DMS 273 (cell line): ENCODE measurements around the gene TMEM132C.

ENCODE experiments used
- DNase-seq: peaks from one replicate; lab custom pipeline; 2025; ENCODE audit not compliant: unreplicated experiment; lab: John Stamatoyannopoulos, UW

TMEM132C gene

GRCh38 chr12:128693771-128694170 lies 426.8 kb downstream of the TMEM132C start:
- DNase-seq: no peak

GRCh38 chr12:128694445-128694844 lies 427.5 kb downstream of the TMEM132C start:
- DNase-seq: no peak

GRCh38 chr12:128695697-128696096 lies 428.7 kb downstream of the TMEM132C start:
- no peak for DNase-seq

- no peak for DNase-seq
Measured at GRCh38 chr12:128698301-128698972, 431.5 kb downstream of the TMEM132C start.

- no peak for DNase-seq
Measured at GRCh38 chr12:128699106-128699505, 432.1 kb downstream of the TMEM132C start.

- no peak for DNase-seq
Measured at GRCh38 chr12:128702371-128702770, 435.4 kb downstream of the TMEM132C start.

- DNase-seq: no peak
Measured at GRCh38 chr12:128705140-128705539, 438.2 kb downstream of the TMEM132C start.

GRCh38 chr12:128707488-128707887 lies 440.5 kb downstream of the TMEM132C start:
- DNase-seq: no peak

- no peak for DNase-seq
Measured at GRCh38 chr12:128708789-128709188, 441.8 kb downstream of the TMEM132C start.

- DNase-seq: no peak
Measured at GRCh38 chr12:128709660-128710059, 442.7 kb downstream of the TMEM132C start.

GRCh38 chr12:128711486-128711885 lies 444.5 kb downstream of the TMEM132C start:
- no peak for DNase-seq

- DNase-seq: no peak
Measured at GRCh38 chr12:128712622-128713021, 445.7 kb downstream of the TMEM132C start.

GRCh38 chr12:128715485-128715884 lies 448.5 kb downstream of the TMEM132C start:
- no peak for DNase-seq

GRCh38 chr12:128724468-128725046 lies 457.6 kb downstream of the TMEM132C start:
- DNase-seq: no peak

GRCh38 chr12:128726886-128727285 lies 459.9 kb downstream of the TMEM132C start:
- DNase-seq: no peak

- no peak for DNase-seq
Measured at GRCh38 chr12:128727461-128727860, 460.5 kb downstream of the TMEM132C start.

- DNase-seq: no peak
Measured at GRCh38 chr12:128727999-128728398, 461.0 kb downstream of the TMEM132C start.

- no peak for DNase-seq
Measured at GRCh38 chr12:128729628-128730121, 462.7 kb downstream of the TMEM132C start.

- no peak for DNase-seq
Measured at GRCh38 chr12:128734371-128734770, 467.4 kb downstream of the TMEM132C start.

- no peak for DNase-seq
Measured at GRCh38 chr12:128737292-128737966, 470.5 kb downstream of the TMEM132C start.

GRCh38 chr12:128743916-128744315 lies 476.9 kb downstream of the TMEM132C start:
- DNase-seq: no peak
